HepG2 (cell line): ENCODE results near the gene HAGHL. TPM values are rescaled to one million over a fixed set of nuclear protein-coding genes. Genes with fewer than 3 reads are reported as not detected.

ENCODE experiments used
- HIVEP1 ChIP-seq: sonication (generic); formaldehyde crosslinking; IDR thresholded peaks from 2 replicates; pipeline ENCODE4 v1.4.0; 2020; ENCODE audit warnings: mild to moderate bottlenecking, missing genetic modification reagents
- NPAS2 ChIP-seq: sonication (generic); formaldehyde crosslinking; IDR thresholded peaks from 2 replicates; pipeline ENCODE4 v1.8.0; 2022; ENCODE audit warnings: mild to moderate bottlenecking, missing genetic modification reagents, borderline replicate concordance
- RNF2 ChIP-seq: fragments of 450-650 bp; conservative IDR thresholded peaks from 2 replicates; pipeline ENCODE4 v1.6.1; 2016; ENCODE audit warnings: low read depth
- SRSF1 ChIP-seq: fragments of 200-400 bp; formaldehyde crosslinking; optimal IDR thresholded peaks from 2 replicates; pipeline ENCODE3; 2017; ENCODE audit warnings: mild to moderate bottlenecking, low read depth, low read length, moderate library complexity
- TOE1 ChIP-seq: sonication (generic); formaldehyde crosslinking; IDR thresholded peaks from 2 replicates; pipeline ENCODE4 v1.4.0; 2020; ENCODE audit warnings: mild to moderate bottlenecking, missing genetic modification reagents
- YY1 ChIP-seq: IDR thresholded peaks from 2 replicates; pipeline ENCODE4 v1.6.1; 2011; ENCODE audit warnings: low read length, low read depth, moderate library complexity, mild to moderate bottlenecking; ENCODE audit not compliant: insufficient read depth, insufficient replicate concordance
- ZFP37 ChIP-seq: sonication (generic); formaldehyde crosslinking; IDR thresholded peaks from 2 replicates; pipeline ENCODE4 v1.4.0; 2020; ENCODE audit warnings: missing genetic modification reagents, borderline replicate concordance
- ZNF337 ChIP-seq: sonication (generic); formaldehyde crosslinking; IDR thresholded peaks from 2 replicates; pipeline ENCODE4 v1.5.1; 2020; ENCODE audit warnings: missing genetic modification reagents, low read depth, mild to moderate bottlenecking, borderline replicate concordance
- ZNF496 ChIP-seq: sonication (generic); formaldehyde crosslinking; IDR thresholded peaks from 2 replicates; pipeline ENCODE4 v1.8.1; 2023; ENCODE audit warnings: mild to moderate bottlenecking, moderate library complexity, missing genetic modification reagents; ENCODE audit not compliant: insufficient replicate concordance
- ZNF607 ChIP-seq: sonication (generic); formaldehyde crosslinking; IDR thresholded peaks from 2 replicates; pipeline ENCODE4 v1.5.1; 2020; ENCODE audit warnings: missing genetic modification reagents, mild to moderate bottlenecking, borderline replicate concordance
- ZNF652 ChIP-seq: IDR thresholded peaks from 2 replicates; pipeline ENCODE4 v1.6.1; 2016; ENCODE audit warnings: low read depth, borderline replicate concordance
- polyA plus RNA-seq, 8 experiments: library from polyadenylated mRNA; depleted of rRNA in 3 of 8; stranded (reverse) in 7 of 8; unstranded in 1 of 8; fragments of >200 nt; fragmentation: Illumina TruSeq in 4 of 8; extraction: Trizol in 4 of 8; gene quantifications; 2 replicates each; pipeline versions ENCODE4 v1.2.1 to v1.2.3, GENCODE V29; 2011 to 2016; ENCODE audit warnings: low read depth in 4 of 8, missing spikeins in 1 of 8, mixed read lengths in 1 of 8; ENCODE audit not compliant: insufficient read depth in 1 of 8
- total RNA-seq, 5 experiments: library from RNA; depleted of rRNA; stranded (reverse); fragments of >200 nt; fragmentation: Illumina TruSeq; extraction: Trizol; gene quantifications; 2 replicates each; pipeline ENCODE4 v1.2.3, GENCODE V29; 2016; ENCODE audit warnings: low read depth in 1 of 5
- TF ChIP-seq, protein P1 (sequence below): sonication (generic); formaldehyde crosslinking; IDR thresholded peaks from 2 replicates; pipeline ENCODE4 v1.4.0; 2020; ENCODE audit warnings: mild to moderate bottlenecking, missing genetic modification reagents
- TF ChIP-seq, protein P2 (sequence below): sonication (generic); formaldehyde crosslinking; IDR thresholded peaks from 2 replicates; pipeline ENCODE4 v1.5.0; 2020; ENCODE audit warnings: missing genetic modification reagents, mild to moderate bottlenecking, borderline replicate concordance
- TF ChIP-seq, protein P3 (sequence below): sonication (generic); formaldehyde crosslinking; IDR thresholded peaks from 2 replicates; pipeline ENCODE4 v1.5.1; 2020; ENCODE audit warnings: mild to moderate bottlenecking, moderate library complexity, missing genetic modification reagents
- TF ChIP-seq, protein P4 (sequence below): sonication (generic); formaldehyde crosslinking; IDR thresholded peaks from 2 replicates; pipeline ENCODE4 v1.5.0; 2020; ENCODE audit warnings: missing genetic modification reagents

HAGHL gene
- total and polyA plus RNA-seq, 2 of the 13 experiments (the other 11 are each of a cell fraction or from before 2014, with no cell fraction given), result 3.4 to 8.4 TPM

DNA sequence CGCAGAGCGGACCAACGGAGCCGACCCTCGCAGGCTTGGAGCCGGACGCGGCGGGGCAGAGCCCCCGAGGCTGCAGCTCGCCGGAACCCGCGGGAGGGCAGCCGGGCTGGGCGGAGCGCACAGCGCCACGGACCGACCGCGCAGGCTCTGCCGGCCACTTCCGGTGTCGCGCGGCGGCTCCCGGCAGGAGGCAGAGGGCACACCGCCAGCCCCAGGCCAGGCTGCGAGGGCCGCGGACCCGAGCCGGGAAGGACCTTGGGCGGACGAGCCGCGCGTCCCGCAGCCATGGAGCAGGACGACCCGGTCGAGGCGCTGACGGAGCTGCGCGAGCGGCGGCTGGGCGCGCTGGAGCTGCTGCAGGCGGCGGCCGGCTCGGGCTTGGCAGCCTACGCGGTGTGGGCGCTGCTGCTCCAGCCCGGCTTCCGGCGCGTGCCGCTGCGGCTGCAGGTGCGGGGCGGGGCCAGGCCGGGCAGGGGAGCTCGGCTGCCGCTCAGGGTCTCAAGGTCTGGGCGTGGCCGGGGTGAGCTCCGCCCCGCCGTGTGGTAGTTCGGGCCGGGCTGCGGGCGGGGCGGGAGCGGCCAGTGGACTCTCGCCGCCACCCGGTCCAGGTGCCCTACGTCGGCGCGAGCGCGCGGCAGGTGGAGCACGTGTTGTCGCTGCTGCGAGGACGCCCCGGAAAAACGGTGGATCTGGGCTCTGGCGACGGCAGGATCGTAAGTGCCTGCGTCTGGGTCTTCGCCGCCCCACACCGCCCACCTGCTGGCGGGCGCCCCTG lies 5.7 kb upstream of the HAGHL start, which contains the start of gene ANTKMT (continued):
- TF ChIP-seq ZFP37 (CRISPR knock-in tag) (no peak), ZNF496 (CRISPR knock-in tag) (no peak), YY1 (peak; percentile 72), ZNF652 (CRISPR knock-in tag) (no peak), SRSF1 (no peak), ZNF607 (CRISPR knock-in tag) (peak; percentile 90; the same call in 1 of the 2 replicates), TOE1 (CRISPR knock-in tag) (no peak), RNF2 (peak; percentile 80), NPAS2 (CRISPR knock-in tag) (no peak), HIVEP1 (CRISPR knock-in tag) (peak; percentile 55; the same call in 1 of the 2 replicates), ZNF337 (CRISPR knock-in tag) (peak; percentile 34; the same call in 1 of the 2 replicates)
- TF ChIP-seq, protein P1, sequence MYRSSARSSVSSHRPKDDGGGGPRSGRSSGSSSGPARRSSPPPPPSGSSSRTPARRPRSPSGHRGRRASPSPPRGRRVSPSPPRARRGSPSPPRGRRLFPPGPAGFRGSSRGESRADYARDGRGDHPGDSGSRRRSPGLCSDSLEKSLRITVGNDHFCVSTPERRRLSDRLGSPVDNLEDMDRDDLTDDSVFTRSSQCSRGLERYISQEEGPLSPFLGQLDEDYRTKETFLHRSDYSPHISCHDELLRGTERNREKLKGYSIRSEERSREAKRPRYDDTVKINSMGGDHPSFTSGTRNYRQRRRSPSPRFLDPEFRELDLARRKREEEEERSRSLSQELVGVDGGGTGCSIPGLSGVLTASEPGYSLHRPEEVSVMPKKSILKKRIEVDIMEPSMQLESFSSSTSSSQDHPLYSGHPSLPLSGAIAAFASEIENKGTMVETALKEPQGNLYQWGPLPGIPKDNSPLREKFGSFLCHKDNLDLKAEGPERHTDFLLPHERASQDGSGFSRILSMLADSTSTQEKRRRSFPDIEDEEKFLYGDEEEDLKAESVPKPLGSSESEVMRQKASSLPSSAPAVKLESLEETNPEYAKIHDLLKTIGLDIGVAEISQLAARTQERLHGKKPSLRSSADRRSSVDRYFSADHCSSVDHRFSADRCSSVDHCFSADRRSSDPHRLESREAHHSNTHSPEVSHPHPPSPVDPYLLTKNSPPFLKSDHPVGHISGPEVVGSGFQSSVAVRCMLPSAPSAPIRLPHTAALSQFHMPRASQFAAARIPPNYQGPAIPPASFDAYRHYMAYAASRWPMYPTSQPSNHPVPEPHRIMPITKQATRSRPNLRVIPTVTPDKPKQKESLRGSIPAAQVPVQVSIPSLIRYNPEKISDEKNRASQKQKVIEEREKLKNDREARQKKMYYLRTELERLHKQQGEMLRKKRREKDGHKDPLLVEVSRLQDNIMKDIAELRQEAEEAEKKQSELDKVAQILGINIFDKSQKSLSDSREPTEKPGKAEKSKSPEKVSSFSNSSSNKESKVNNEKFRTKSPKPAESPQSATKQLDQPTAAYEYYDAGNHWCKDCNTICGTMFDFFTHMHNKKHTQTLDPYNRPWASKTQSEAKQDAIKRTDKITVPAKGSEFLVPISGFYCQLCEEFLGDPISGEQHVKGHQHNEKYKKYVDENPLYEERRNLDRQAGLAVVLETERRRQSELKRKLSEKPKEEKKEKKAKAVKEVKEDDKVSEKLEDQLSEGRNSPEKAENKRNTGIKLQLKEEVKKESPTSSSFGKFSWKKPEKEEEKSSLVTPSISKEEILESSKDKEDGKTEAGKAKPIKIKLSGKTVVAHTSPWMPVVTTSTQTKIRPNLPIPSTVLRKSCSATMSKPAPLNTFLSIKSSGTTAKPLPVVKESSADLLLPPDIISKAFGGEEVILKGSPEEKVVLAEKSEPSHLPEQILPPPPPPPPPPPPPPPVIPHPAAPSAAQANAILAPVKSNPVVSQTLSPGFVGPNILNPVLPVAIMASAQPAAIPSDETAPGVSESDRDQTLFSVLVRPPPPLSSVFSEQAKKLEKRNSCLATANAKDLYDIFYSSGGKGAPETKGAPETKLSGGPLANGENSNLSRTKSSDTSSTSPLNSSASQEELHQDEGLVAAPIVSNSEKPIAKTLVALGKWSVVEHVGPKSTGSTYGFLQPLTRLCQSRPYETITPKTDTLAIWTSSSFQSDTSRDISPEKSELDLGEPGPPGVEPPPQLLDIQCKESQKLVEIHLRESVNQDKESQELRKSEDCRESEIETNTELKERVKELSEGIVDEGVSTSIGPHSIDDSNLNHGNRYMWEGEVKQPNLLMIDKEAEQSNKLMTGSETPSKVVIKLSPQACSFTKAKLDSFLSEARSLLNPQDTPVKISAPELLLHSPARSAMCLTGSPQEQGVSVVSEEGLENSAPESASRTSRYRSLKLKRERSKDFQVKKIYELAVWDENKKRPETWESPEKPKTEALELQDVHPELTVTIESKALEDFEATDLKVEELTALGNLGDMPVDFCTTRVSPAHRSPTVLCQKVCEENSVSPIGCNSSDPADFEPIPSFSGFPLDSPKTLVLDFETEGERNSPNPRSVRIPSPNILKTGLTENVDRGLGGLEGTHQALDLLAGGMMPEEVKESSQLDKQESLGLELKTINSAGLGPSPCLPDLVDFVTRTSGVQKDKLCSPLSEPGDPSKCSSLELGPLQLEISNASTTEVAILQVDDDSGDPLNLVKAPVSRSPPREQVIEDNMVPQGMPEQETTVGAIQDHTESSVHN (CRISPR knock-in tag), result no peak; the same call in none of the 2 replicates
- TF ChIP-seq, protein P2, sequence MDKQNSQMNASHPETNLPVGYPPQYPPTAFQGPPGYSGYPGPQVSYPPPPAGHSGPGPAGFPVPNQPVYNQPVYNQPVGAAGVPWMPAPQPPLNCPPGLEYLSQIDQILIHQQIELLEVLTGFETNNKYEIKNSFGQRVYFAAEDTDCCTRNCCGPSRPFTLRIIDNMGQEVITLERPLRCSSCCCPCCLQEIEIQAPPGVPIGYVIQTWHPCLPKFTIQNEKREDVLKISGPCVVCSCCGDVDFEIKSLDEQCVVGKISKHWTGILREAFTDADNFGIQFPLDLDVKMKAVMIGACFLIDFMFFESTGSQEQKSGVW (CRISPR knock-in tag), result no peak
- TF ChIP-seq, protein P3, sequence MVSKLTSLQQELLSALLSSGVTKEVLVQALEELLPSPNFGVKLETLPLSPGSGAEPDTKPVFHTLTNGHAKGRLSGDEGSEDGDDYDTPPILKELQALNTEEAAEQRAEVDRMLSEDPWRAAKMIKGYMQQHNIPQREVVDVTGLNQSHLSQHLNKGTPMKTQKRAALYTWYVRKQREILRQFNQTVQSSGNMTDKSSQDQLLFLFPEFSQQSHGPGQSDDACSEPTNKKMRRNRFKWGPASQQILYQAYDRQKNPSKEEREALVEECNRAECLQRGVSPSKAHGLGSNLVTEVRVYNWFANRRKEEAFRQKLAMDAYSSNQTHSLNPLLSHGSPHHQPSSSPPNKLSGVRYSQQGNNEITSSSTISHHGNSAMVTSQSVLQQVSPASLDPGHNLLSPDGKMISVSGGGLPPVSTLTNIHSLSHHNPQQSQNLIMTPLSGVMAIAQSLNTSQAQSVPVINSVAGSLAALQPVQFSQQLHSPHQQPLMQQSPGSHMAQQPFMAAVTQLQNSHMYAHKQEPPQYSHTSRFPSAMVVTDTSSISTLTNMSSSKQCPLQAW, result no peak
- TF ChIP-seq, protein P4, sequence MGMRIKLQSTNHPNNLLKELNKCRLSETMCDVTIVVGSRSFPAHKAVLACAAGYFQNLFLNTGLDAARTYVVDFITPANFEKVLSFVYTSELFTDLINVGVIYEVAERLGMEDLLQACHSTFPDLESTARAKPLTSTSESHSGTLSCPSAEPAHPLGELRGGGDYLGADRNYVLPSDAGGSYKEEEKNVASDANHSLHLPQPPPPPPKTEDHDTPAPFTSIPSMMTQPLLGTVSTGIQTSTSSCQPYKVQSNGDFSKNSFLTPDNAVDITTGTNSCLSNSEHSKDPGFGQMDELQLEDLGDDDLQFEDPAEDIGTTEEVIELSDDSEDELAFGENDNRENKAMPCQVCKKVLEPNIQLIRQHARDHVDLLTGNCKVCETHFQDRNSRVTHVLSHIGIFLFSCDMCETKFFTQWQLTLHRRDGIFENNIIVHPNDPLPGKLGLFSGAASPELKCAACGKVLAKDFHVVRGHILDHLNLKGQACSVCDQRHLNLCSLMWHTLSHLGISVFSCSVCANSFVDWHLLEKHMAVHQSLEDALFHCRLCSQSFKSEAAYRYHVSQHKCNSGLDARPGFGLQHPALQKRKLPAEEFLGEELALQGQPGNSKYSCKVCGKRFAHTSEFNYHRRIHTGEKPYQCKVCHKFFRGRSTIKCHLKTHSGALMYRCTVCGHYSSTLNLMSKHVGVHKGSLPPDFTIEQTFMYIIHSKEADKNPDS (CRISPR knock-in tag), result 0 out of 2 replicates have a peak, but pooled peaks have one; percentile 3
